ENCODE measurements around the gene SDR9C7. TPM values are rescaled to one million over a fixed set of nuclear protein-coding genes. Genes with fewer than 3 reads are reported as not detected.
"Not testable (repeated sequence)": the region's sequence is repeated elsewhere in the genome, so short reads cannot be mapped to it uniquely, and the experiment has no call there.

SDR9C7 gene
- total RNA-seq, 1 experiment from 2014 or later, result not detected

- in situ Hi-C loops (cut with HindIII; ENCODE audit: low sequenced_read_pairs), result no loop called here
- DNase-seq (ENCODE audit: low spot score), result no peak
Measured at GRCh38 chr12:56954958-56955355, 20.7 kb upstream of the SDR9C7 start.

- in situ Hi-C loops (cut with HindIII; ENCODE audit: low sequenced_read_pairs), result no loop called here
- no peak for DNase-seq (ENCODE audit: low spot score)
Measured at GRCh38 chr12:56954057-56954957, 20.1 kb upstream of the SDR9C7 start.

- no peak for DNase-seq (ENCODE audit: low spot score)
- in situ Hi-C loops (cut with HindIII; ENCODE audit: low sequenced_read_pairs), result no loop called here
Measured at GRCh38 chr12:56953314-56953713, 19.1 kb upstream of the SDR9C7 start.

- in situ Hi-C loops (cut with HindIII; ENCODE audit: low sequenced_read_pairs), result no loop called here
Measured at GRCh38 chr12:56951582-56952339, 17.6 kb upstream of the SDR9C7 start.

GRCh38 chr12:56948881-56949280, 14.7 kb upstream of the SDR9C7 start:
- in situ Hi-C loops (cut with HindIII; ENCODE audit: low sequenced_read_pairs), result no loop called here
- no peak for DNase-seq (ENCODE audit: low spot score)

More at GRCh38 chr12:56951582-56952339, 17.6 kb upstream of the SDR9C7 start:
- no peak for DNase-seq (ENCODE audit: low spot score)

- no peak for DNase-seq (ENCODE audit: low spot score)
- in situ Hi-C loops (cut with HindIII; ENCODE audit: low sequenced_read_pairs), result no loop called here
Measured at GRCh38 chr12:56948457-56948777, 14.2 kb upstream of the SDR9C7 start.

GRCh38 chr12:56947633-56948456, 13.6 kb upstream of the SDR9C7 start:
- DNase-seq (ENCODE audit: low spot score), result no peak
- in situ Hi-C loops (cut with HindIII; ENCODE audit: low sequenced_read_pairs), result no loop called here

- no peak for DNase-seq (ENCODE audit: low spot score)
- in situ Hi-C loops (cut with HindIII; ENCODE audit: low sequenced_read_pairs), result no loop called here
Measured at GRCh38 chr12:56943878-56944277, 9.7 kb upstream of the SDR9C7 start.

- DNase-seq (ENCODE audit: low spot score); in situ Hi-C loops (cut with HindIII; ENCODE audit: low sequenced_read_pairs): not testable (repeated sequence)
Measured at GRCh38 chr12:56943374-56943773, 9.2 kb upstream of the SDR9C7 start.

GRCh38 chr12:56941299-56942017, 7.2 kb upstream of the SDR9C7 start:
- in situ Hi-C loops (cut with HindIII; ENCODE audit: low sequenced_read_pairs), result no loop called here
- peak; percentile 19 for DNase-seq (ENCODE audit: low spot score)

GRCh38 chr12:56940942-56941298, 6.7 kb upstream of the SDR9C7 start:
- DNase-seq (ENCODE audit: low spot score); in situ Hi-C loops (cut with HindIII; ENCODE audit: low sequenced_read_pairs): not testable (repeated sequence)

- DNase-seq (ENCODE audit: low spot score), result no peak
- in situ Hi-C loops (cut with HindIII; ENCODE audit: low sequenced_read_pairs), result no loop called here
Measured at GRCh38 chr12:56935752-56936151, 1.5 kb upstream of the SDR9C7 start.

- DNase-seq (ENCODE audit: low spot score), result no peak
- in situ Hi-C loops (cut with HindIII; ENCODE audit: low sequenced_read_pairs), result no loop called here
Measured at GRCh38 chr12:56935157-56935556, 949 bp upstream of the SDR9C7 start.

GRCh38 chr12:56932867-56933266, 1.3 kb downstream of the SDR9C7 start:
- DNase-seq (ENCODE audit: low spot score), result no peak
- in situ Hi-C loops (cut with HindIII; ENCODE audit: low sequenced_read_pairs), result no loop called here

GRCh38 chr12:56932146-56932545, 2.1 kb downstream of the SDR9C7 start:
- no peak for DNase-seq (ENCODE audit: low spot score)
- in situ Hi-C loops (cut with HindIII; ENCODE audit: low sequenced_read_pairs), result no loop called here

- in situ Hi-C loops (cut with HindIII; ENCODE audit: low sequenced_read_pairs), result no loop called here
Measured at GRCh38 chr12:56931474-56931978, 2.7 kb downstream of the SDR9C7 start.

GRCh38 chr12:56930241-56930640, 4.0 kb downstream of the SDR9C7 start:
- in situ Hi-C loops (cut with HindIII; ENCODE audit: low sequenced_read_pairs), result no loop called here
- no peak for DNase-seq (ENCODE audit: low spot score)

More at GRCh38 chr12:56931474-56931978, 2.7 kb downstream of the SDR9C7 start:
- DNase-seq (ENCODE audit: low spot score), result no peak

GRCh38 chr12:56929780-56930179, 4.4 kb downstream of the SDR9C7 start:
- DNase-seq (ENCODE audit: low spot score), result no peak
- in situ Hi-C loops (cut with HindIII; ENCODE audit: low sequenced_read_pairs), result no loop called here

GRCh38 chr12:56928262-56928661, 5.9 kb downstream of the SDR9C7 start:
- in situ Hi-C loops (cut with HindIII; ENCODE audit: low sequenced_read_pairs), result no loop called here
- no peak for DNase-seq (ENCODE audit: low spot score)

Data from G401 (cell line).